Tibial nerve (tissue), 3 donors: ENCODE results near the gene GTF2A1.

Source experiments
- CTCF ChIP-seq, 5 experiments: fragments of 200-600 bp in 3 of 5; fragments of 450-650 bp in 2 of 5; sonication (generic) in 3 of 5; IDR thresholded peaks; one replicate each; pipeline ENCODE4 v1.5.1; 2016 to 2019; ENCODE audit warnings: antibody characterized with exemption in 5 of 5, mild to moderate bottlenecking in 3 of 5, moderate library complexity in 2 of 5
- POLR2A ChIP-seq, 2 donors: fragments of 450-650 bp; IDR thresholded peaks; one replicate each; pipeline ENCODE4 v1.6.1; 2017; ENCODE audit warnings: antibody characterized with exemption in 2 of 2, mild to moderate bottlenecking in 2 of 2, moderate library complexity in 2 of 2

GRCh38 chr14:81177225-81177624 is 43.5 kb downstream of the GTF2A1 start:
- TF ChIP-seq CTCF (IDR thresholded peaks at IDR 0.05) (no peak), POLR2A (IDR thresholded peaks at IDR 0.05) (no peak)
